OCI-LY1 (cell line): ENCODE measurements around the gene ZFHX3.

Experiments
- H2AFZ ChIP-seq: fragments of 200-600 bp; sonication (generic), shearing (Covaris generic); 2 replicates; pipeline ENCODE4 v1.6.0; 2014; ENCODE audit warnings: antibody characterized with exemption, mild to moderate bottlenecking, low read length
- H3F3A ChIP-seq: fragments of 200-600 bp; sonication (generic), shearing (Covaris generic); 2 replicates; pipeline ENCODE4 v1.6.0; 2014; ENCODE audit warnings: mild to moderate bottlenecking, antibody characterized with exemption, low read length, moderate library complexity; ENCODE audit not compliant: insufficient read depth
- H3K27ac ChIP-seq: fragments of 200-600 bp; sonication (generic); 2 replicates; pipeline ENCODE4 v1.5.1; 2014; ENCODE audit warnings: low read length, mixed run types, mild to moderate bottlenecking, low read depth; ENCODE audit not compliant: poor library complexity, severe bottlenecking
- H3K27me3 ChIP-seq: fragments of 200-600 bp; sonication (generic); 2 replicates; pipeline ENCODE4 v1.6.0; 2014; ENCODE audit warnings: antibody characterized with exemption, mild to moderate bottlenecking, low read length, moderate library complexity; ENCODE audit not compliant: insufficient read depth
- H3K36me3 ChIP-seq: fragments of 200-600 bp; sonication (generic); 2 replicates; pipeline ENCODE4 v1.6.1; 2014; ENCODE audit warnings: mild to moderate bottlenecking, antibody characterized with exemption, low read length, moderate library complexity, mixed read lengths; ENCODE audit not compliant: insufficient read depth
- H3K4me1 ChIP-seq: fragments of 200-600 bp; sonication (generic); 2 replicates; pipeline ENCODE4 v1.5.1; 2014; ENCODE audit warnings: mild to moderate bottlenecking, low read length, moderate library complexity; ENCODE audit not compliant: insufficient read depth, severe bottlenecking
- H3K4me2 ChIP-seq: fragments of 200-600 bp; sonication (generic), shearing (Covaris generic); 2 replicates; pipeline ENCODE4 v1.6.1; 2014; ENCODE audit warnings: low read length
- H3K4me3 ChIP-seq: fragments of 200-600 bp; sonication (generic); 2 replicates; pipeline ENCODE4 v1.5.1; 2014; ENCODE audit warnings: low read length, low read depth, mild to moderate bottlenecking, mixed read lengths; ENCODE audit not compliant: poor library complexity, severe bottlenecking
- H3K79me2 ChIP-seq: fragments of 200-600 bp; shearing (Covaris generic); 2 replicates; pipeline ENCODE4 v1.6.1; 2016; ENCODE audit warnings: mixed run types, low read length, mixed read lengths; ENCODE audit not compliant: insufficient read depth
- H3K9ac ChIP-seq: fragments of 200-600 bp; sonication (generic), shearing (Covaris generic); 2 replicates; pipeline ENCODE4 v1.6.1; 2014; ENCODE audit warnings: mild to moderate bottlenecking, low read length, mixed read lengths
- H3K9me2 ChIP-seq: fragments of 200-600 bp; sonication (generic), shearing (Covaris generic); 2 replicates; pipeline ENCODE4 v1.6.1; 2014; ENCODE audit warnings: low read depth, mild to moderate bottlenecking, low read length, mixed read lengths
- H3K9me3 ChIP-seq: fragments of 200-600 bp; shearing (Covaris generic); 2 replicates; pipeline ENCODE4 v1.6.1; 2014; ENCODE audit warnings: low read length, mixed read lengths
- H4K20me1 ChIP-seq: fragments of 200-600 bp; sonication (generic), shearing (Covaris generic); 2 replicates; pipeline ENCODE4 v1.6.0; 2016; ENCODE audit warnings: mild to moderate bottlenecking, low read length; ENCODE audit not compliant: insufficient read depth
- CTCF ChIP-seq: fragments of 200-600 bp; sonication (generic), shearing (Covaris generic); IDR thresholded peaks from 2 replicates; pipeline ENCODE4 v1.5.1; 2017; ENCODE audit warnings: mild to moderate bottlenecking, antibody characterized with exemption, low read length, moderate library complexity, mixed read lengths
- EZH2 ChIP-seq: fragments of 200-600 bp; sonication (generic), shearing (Covaris generic); IDR thresholded peaks from 2 replicates; pipeline ENCODE4 v1.8.0; 2017; ENCODE audit warnings: borderline replicate concordance, mixed run types, mild to moderate bottlenecking, antibody characterized with exemption, low read length, moderate library complexity, mixed read lengths

ZFHX3 gene

GRCh38 chr16:73031155-73031866, 16.6 kb downstream of the ZFHX3 start:
- TF ChIP-seq CTCF (no peak), EZH2 (no peak)
- Histone ChIP-seq H3K4me2 (no peak overlapping the region), H3K4me3 (no peak overlapping the region), H3K9me2 (no peaks in the 10 kb centered on the region), H3K9ac (no peak overlapping the region), H4K20me1 (no peaks in the 10 kb centered on the region), H3K4me1 (no peaks in the 10 kb centered on the region), H3K36me3 (no peaks in the 10 kb centered on the region), H3K9me3 (no peaks in the 10 kb centered on the region), H3K27me3 (no peaks in the 10 kb centered on the region), H3F3A (no peaks in the 10 kb centered on the region), H3K79me2 (no peaks in the 10 kb centered on the region), H3K27ac (no peak overlapping the region), H2AFZ (no peak overlapping the region)

GRCh38 chr16:73028721-73029361, 19.1 kb downstream of the ZFHX3 start:
- TF ChIP-seq EZH2 (no peak), CTCF (no peak)
- H3K9me2 ChIP-seq: no peaks in the 10 kb centered on the region
- H3F3A ChIP-seq: no peaks in the 10 kb centered on the region
- no peaks in the 10 kb centered on the region for H3K9me3 ChIP-seq
- no peak overlapping the region for H3K4me3 ChIP-seq
- no peak overlapping the region for H2AFZ ChIP-seq
- no peaks in the 10 kb centered on the region for H4K20me1 ChIP-seq
- H3K4me2 ChIP-seq: no peak overlapping the region
- no peaks in the 10 kb centered on the region for H3K79me2 ChIP-seq
- H3K27ac ChIP-seq: no peak overlapping the region
- H3K4me1 ChIP-seq: no peaks in the 10 kb centered on the region
- H3K36me3 ChIP-seq: no peaks in the 10 kb centered on the region
- no peak overlapping the region for H3K9ac ChIP-seq
- no peaks in the 10 kb centered on the region for H3K27me3 ChIP-seq

- Histone ChIP-seq H3K27me3 (no peaks in the 10 kb centered on the region), H3K9ac (no peak overlapping the region), H3K9me3 (no peaks in the 10 kb centered on the region), H3F3A (no peaks in the 10 kb centered on the region), H3K27ac (no peak overlapping the region), H3K79me2 (no peaks in the 10 kb centered on the region), H4K20me1 (no peaks in the 10 kb centered on the region), H3K4me3 (no peak overlapping the region), H3K4me2 (no peak overlapping the region), H3K4me1 (no peaks in the 10 kb centered on the region), H3K9me2 (no peaks in the 10 kb centered on the region), H3K36me3 (no peaks in the 10 kb centered on the region), H2AFZ (no peak overlapping the region)
- no peak for TF ChIP-seq CTCF
- TF ChIP-seq EZH2: no peak
Measured at GRCh38 chr16:73028263-73028662, 19.7 kb downstream of the ZFHX3 start.
